GM12878 (cell line): Measurements from ENCODE around the gene MOAP1. TPM values are rescaled to one million over a fixed set of nuclear protein-coding genes. Genes with fewer than 3 reads are reported as not detected.

ENCODE experiments used
- BCL11A ChIP-seq: IDR thresholded peaks from 2 replicates; pipeline ENCODE4 v1.6.1; 2011; ENCODE audit warnings: low read depth, low read length
- CBX3 ChIP-seq: fragments of 200-600 bp; sonication (generic); IDR thresholded peaks from 2 replicates; pipeline ENCODE4 v1.6.1; 2016; ENCODE audit warnings: low read depth, borderline replicate concordance
- CHD2 ChIP-seq: IDR thresholded peaks from 2 replicates; pipeline ENCODE4 v1.6.1; 2011; ENCODE audit warnings: low read depth, low read length, improper control_type of control experiment, borderline replicate concordance
- CREB1 ChIP-seq: IDR thresholded peaks from 2 replicates; pipeline ENCODE4 v1.6.1; 2012; ENCODE audit warnings: low read depth, mild to moderate bottlenecking, inconsistent platforms
- CREM ChIP-seq: IDR thresholded peaks from 2 replicates; pipeline ENCODE4 v1.6.1; 2014; ENCODE audit warnings: antibody characterized with exemption, low read depth
- EGR1 ChIP-seq, 2 experiments: IDR thresholded peaks; 1 replicate in 1 of 2; 2 replicates in 1 of 2; pipeline ENCODE4 v1.6.1; 2011 to 2012; ENCODE audit warnings: low read depth in 2 of 2, low read length in 2 of 2, borderline replicate concordance in 1 of 2, mild to moderate bottlenecking in 1 of 2, moderate library complexity in 1 of 2
- GABPA ChIP-seq: IDR thresholded peaks from 2 replicates; pipeline ENCODE4 v1.6.1; 2014; ENCODE audit warnings: antibody characterized with exemption, low read depth, mild to moderate bottlenecking, inconsistent platforms
- JUNB ChIP-seq: IDR thresholded peaks from 2 replicates; pipeline ENCODE4 v1.6.1; 2016; ENCODE audit warnings: antibody characterized with exemption, mild to moderate bottlenecking
- KDM1A ChIP-seq: fragments of 200-600 bp; sonication (generic); IDR thresholded peaks from 2 replicates; pipeline ENCODE4 v1.6.1; 2016; ENCODE audit warnings: borderline replicate concordance
- MLLT1 ChIP-seq: fragments of 450-650 bp; IDR thresholded peaks from 2 replicates; pipeline ENCODE4 v1.6.1; 2016; ENCODE audit warnings: mild to moderate bottlenecking
- MYC ChIP-seq: IDR thresholded peaks from 2 replicates; pipeline ENCODE4 v1.6.1; 2011; ENCODE audit warnings: mild to moderate bottlenecking, low read length, moderate library complexity, inconsistent platforms; ENCODE audit not compliant: insufficient read depth, insufficient replicate concordance, insufficient read length, severe bottlenecking
- NFYB ChIP-seq: IDR thresholded peaks from 2 replicates; pipeline ENCODE4 v1.6.1; 2011; ENCODE audit warnings: low read depth, mild to moderate bottlenecking, low read length, improper control_type of control experiment, moderate library complexity; ENCODE audit not compliant: insufficient read depth
- NRF1 ChIP-seq: conservative IDR thresholded peaks from 2 replicates; pipeline ENCODE4 v1.6.1; 2011; ENCODE audit warnings: mild to moderate bottlenecking, low read depth, low read length, improper control_type of control experiment
- RUNX3 ChIP-seq: IDR thresholded peaks from 2 replicates; pipeline ENCODE4 v1.6.1; 2012; ENCODE audit warnings: low read length, inconsistent platforms
- SUZ12 ChIP-seq: fragments of 200-600 bp; sonication (generic); IDR thresholded peaks from one replicate; pipeline ENCODE4 v1.6.1; 2018; ENCODE audit warnings: antibody characterized with exemption, mild to moderate bottlenecking; ENCODE audit not compliant: unreplicated experiment
- ZBTB4 ChIP-seq: fragments of 450-650 bp; formaldehyde crosslinking; IDR thresholded peaks from 2 replicates; pipeline ENCODE4 v1.4.0; 2022; ENCODE audit warnings: mild to moderate bottlenecking, moderate library complexity
- ZNF207 ChIP-seq: fragments of 450-650 bp; IDR thresholded peaks from 2 replicates; pipeline ENCODE4 v1.6.1; 2014; ENCODE audit warnings: antibody characterized with exemption, mild to moderate bottlenecking, borderline replicate concordance
- polyA plus RNA-seq, 11 experiments: library from polyadenylated mRNA; depleted of rRNA in 4 of 11; unstranded in 6 of 11; stranded (reverse) in 5 of 11; fragments of >200 nt; fragmentation: Nextera tagmentation in 4 of 11; fragmentation: Illumina TruSeq in 1 of 11; extraction: Ambion mirVana in 4 of 11; extraction: Trizol in 1 of 11; gene quantifications; 1 replicate in 1 of 11; 2 replicates in 10 of 11; pipeline versions ENCODE4 v1.2.1 to v1.2.3, GENCODE V29; 2011 to 2016; ENCODE audit warnings: inconsistent platforms in 2 of 11, missing spikeins in 2 of 11, low read depth in 1 of 11
- total RNA-seq, 4 experiments: library from RNA; depleted of rRNA in 3 of 4; stranded (reverse); fragments of >200 nt in 3 of 4; fragmentation: Illumina TruSeq in 1 of 4; extraction: Trizol in 1 of 4; gene quantifications; 2 replicates each; pipeline versions ENCODE4 v1.2.1 to v1.2.3, GENCODE V29; 2013 to 2021
- TF ChIP-seq, protein P1 (sequence below): IDR thresholded peaks from 2 replicates; pipeline ENCODE4 v1.6.1; 2012; ENCODE audit warnings: mild to moderate bottlenecking, low read depth, low read length
- TF ChIP-seq, protein P2 (sequence below): fragments of 450-650 bp; IDR thresholded peaks from 2 replicates; pipeline ENCODE4 v1.6.1; 2017; ENCODE audit warnings: mild to moderate bottlenecking

Gene MOAP1
- total and polyA plus RNA-seq, 10 of the 15 experiments (the other 5 are each of a cell fraction or from before 2014, with no cell fraction given) = 3.1 to 51.9 (median 11.4) TPM

- TF ChIP-seq JUNB (no peak), ZBTB4 (CRISPR knock-in tag) (no peak), MLLT1 (peak; percentile 76), GABPA (no peak), MYC (no peak), CREM (no peak), NFYB (no peak), NRF1 (no peak), RUNX3 (peak; percentile 82), BCL11A (no peak), CREB1 (no peak), EGR1 (IDR thresholded peaks at IDR 0.05; ENCODE audit: borderline replicate concordance in 1 of 2, low read depth in 2 of 2, low read length in 2 of 2) (no peak), KDM1A (no peak), CHD2 (no peak), CBX3 (no peak), SUZ12 (no peak), ZNF207 (peak; percentile 40; the same call in 1 of the 2 replicates)
- TF ChIP-seq, protein P1, sequence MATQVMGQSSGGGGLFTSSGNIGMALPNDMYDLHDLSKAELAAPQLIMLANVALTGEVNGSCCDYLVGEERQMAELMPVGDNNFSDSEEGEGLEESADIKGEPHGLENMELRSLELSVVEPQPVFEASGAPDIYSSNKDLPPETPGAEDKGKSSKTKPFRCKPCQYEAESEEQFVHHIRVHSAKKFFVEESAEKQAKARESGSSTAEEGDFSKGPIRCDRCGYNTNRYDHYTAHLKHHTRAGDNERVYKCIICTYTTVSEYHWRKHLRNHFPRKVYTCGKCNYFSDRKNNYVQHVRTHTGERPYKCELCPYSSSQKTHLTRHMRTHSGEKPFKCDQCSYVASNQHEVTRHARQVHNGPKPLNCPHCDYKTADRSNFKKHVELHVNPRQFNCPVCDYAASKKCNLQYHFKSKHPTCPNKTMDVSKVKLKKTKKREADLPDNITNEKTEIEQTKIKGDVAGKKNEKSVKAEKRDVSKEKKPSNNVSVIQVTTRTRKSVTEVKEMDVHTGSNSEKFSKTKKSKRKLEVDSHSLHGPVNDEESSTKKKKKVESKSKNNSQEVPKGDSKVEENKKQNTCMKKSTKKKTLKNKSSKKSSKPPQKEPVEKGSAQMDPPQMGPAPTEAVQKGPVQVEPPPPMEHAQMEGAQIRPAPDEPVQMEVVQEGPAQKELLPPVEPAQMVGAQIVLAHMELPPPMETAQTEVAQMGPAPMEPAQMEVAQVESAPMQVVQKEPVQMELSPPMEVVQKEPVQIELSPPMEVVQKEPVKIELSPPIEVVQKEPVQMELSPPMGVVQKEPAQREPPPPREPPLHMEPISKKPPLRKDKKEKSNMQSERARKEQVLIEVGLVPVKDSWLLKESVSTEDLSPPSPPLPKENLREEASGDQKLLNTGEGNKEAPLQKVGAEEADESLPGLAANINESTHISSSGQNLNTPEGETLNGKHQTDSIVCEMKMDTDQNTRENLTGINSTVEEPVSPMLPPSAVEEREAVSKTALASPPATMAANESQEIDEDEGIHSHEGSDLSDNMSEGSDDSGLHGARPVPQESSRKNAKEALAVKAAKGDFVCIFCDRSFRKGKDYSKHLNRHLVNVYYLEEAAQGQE = no peak
- TF ChIP-seq, protein P2, sequence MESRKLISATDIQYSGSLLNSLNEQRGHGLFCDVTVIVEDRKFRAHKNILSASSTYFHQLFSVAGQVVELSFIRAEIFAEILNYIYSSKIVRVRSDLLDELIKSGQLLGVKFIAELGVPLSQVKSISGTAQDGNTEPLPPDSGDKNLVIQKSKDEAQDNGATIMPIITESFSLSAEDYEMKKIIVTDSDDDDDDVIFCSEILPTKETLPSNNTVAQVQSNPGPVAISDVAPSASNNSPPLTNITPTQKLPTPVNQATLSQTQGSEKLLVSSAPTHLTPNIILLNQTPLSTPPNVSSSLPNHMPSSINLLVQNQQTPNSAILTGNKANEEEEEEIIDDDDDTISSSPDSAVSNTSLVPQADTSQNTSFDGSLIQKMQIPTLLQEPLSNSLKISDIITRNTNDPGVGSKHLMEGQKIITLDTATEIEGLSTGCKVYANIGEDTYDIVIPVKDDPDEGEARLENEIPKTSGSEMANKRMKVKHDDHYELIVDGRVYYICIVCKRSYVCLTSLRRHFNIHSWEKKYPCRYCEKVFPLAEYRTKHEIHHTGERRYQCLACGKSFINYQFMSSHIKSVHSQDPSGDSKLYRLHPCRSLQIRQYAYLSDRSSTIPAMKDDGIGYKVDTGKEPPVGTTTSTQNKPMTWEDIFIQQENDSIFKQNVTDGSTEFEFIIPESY = no peak
These were observed 21.1 kb downstream of the MOAP1 start (continued) for GRCh38 chr14:93163564-93163963.
